Endothelial cell of umbilical vein (primary cell): ENCODE measurements around the gene FAM200C. TPM values are rescaled to one million over a fixed set of nuclear protein-coding genes. Genes with fewer than 3 reads are reported as not detected.

Experiments used
- BruUV-seq: library from RNA; stranded (reverse); fragments of 400-500 nt; replicated peaks from 2 replicates; lab custom pipeline; 2021; lab: Mats Ljungman, UMichigan
- CTCF ChIA-PET: fragments of 300-600, 350-600 bp; sonication (Branson Sonifier 250); formaldehyde crosslinking; loops from one replicate; lab custom pipeline; 2021; ENCODE audit warnings: antibody characterized with exemption, inconsistent platforms; lab: Charles Lee
- POLR2A ChIA-PET: fragments of 300-600, 350-600 bp; sonication (Branson Sonifier 250); formaldehyde crosslinking; loops from one replicate; lab custom pipeline; 2021; ENCODE audit warnings: antibody characterized with exemption, inconsistent platforms; lab: Charles Lee
- DNase-seq: peaks from one replicate; pipeline ENCODE4 v3.0.0-alpha.2; 2011; ENCODE audit warnings: low read depth, low spot score
- FAIRE-seq: peaks from 2 replicates; lab custom pipeline; 2011; peaks lifted over from hg19 to GRCh38; lab: Jason Lieb, UNC
- H2AFZ ChIP-seq: 2 replicates; pipeline ENCODE4 v1.6.0; 2012; ENCODE audit warnings: low read depth, low read length, control low read depth, inconsistent platforms
- H3K27ac ChIP-seq: 2 replicates; pipeline ENCODE4 v1.5.1; 2011; ENCODE audit warnings: low read depth, mild to moderate bottlenecking, control low read depth, low read length, moderate library complexity; ENCODE audit not compliant: insufficient read depth
- H3K27me3 ChIP-seq, 2 experiments: 2 replicates each; pipeline versions ENCODE4 v1.6.0 to v1.6.1; 2011; ENCODE audit warnings: low read length in 2 of 2, mixed read lengths in 1 of 2; ENCODE audit not compliant: control insufficient read depth in 2 of 2, insufficient read depth in 2 of 2
- H3K36me3 ChIP-seq, 2 experiments: 2 replicates in 1 of 2; 3 replicates in 1 of 2; pipeline ENCODE4 v1.5.1; 2011; ENCODE audit warnings: low read length in 2 of 2, mild to moderate bottlenecking in 1 of 2, moderate library complexity in 1 of 2; ENCODE audit not compliant: control insufficient read depth in 2 of 2, insufficient read depth in 2 of 2; ENCODE audit errors: extremely low read depth in 1 of 2
- H3K4me1 ChIP-seq: 3 replicates; pipeline ENCODE4 v1.5.1; 2011; ENCODE audit warnings: mild to moderate bottlenecking, low read length; ENCODE audit not compliant: control insufficient read depth, insufficient read depth; ENCODE audit errors: extremely low read depth
- H3K4me2 ChIP-seq: 2 replicates; pipeline ENCODE4 v1.6.1; 2011; ENCODE audit warnings: low read length, control low read depth, mixed read lengths; ENCODE audit not compliant: insufficient read depth
- H3K4me3 ChIP-seq, 3 experiments: fragments of 200-600 bp in 1 of 3; sonication (generic), shearing (Covaris generic) in 1 of 3; replicated peaks in 1 of 3; 2 replicates each; pipeline ENCODE4 v1.5.1; 2011 to 2016; ENCODE audit warnings: control low read depth in 3 of 3, low read length in 3 of 3, mild to moderate bottlenecking in 2 of 3, inconsistent platforms in 1 of 3, low read depth in 1 of 3, moderate library complexity in 1 of 3; ENCODE audit not compliant: insufficient read depth in 1 of 3
- H3K79me2 ChIP-seq: 2 replicates; pipeline ENCODE4 v1.6.0; 2012; ENCODE audit warnings: low read length, inconsistent platforms; ENCODE audit not compliant: control insufficient read depth, insufficient read depth
- H3K9ac ChIP-seq: replicated peaks from 2 replicates; pipeline ENCODE3; 2011; ENCODE audit warnings: low read length, control low read depth; ENCODE audit not compliant: insufficient read depth; ENCODE audit errors: extremely low read depth
- H3K9me1 ChIP-seq: replicated peaks from 3 replicates; pipeline ENCODE4 v1.6.0; 2011; ENCODE audit warnings: mild to moderate bottlenecking, low read length; ENCODE audit not compliant: control insufficient read depth, insufficient read depth; ENCODE audit errors: extremely low read depth
- H3K9me3 ChIP-seq: replicated peaks from 2 replicates; pipeline ENCODE4 v1.5.1; 2012; ENCODE audit warnings: low read length, inconsistent platforms; ENCODE audit not compliant: control insufficient read depth, insufficient read depth
- H4K20me1 ChIP-seq: replicated peaks from 2 replicates; pipeline ENCODE3; 2011; ENCODE audit warnings: mild to moderate bottlenecking, low read length; ENCODE audit not compliant: control insufficient read depth, insufficient read depth; ENCODE audit errors: extremely low read depth
- CTCF ChIP-seq, 2 donors: IDR thresholded peaks; 1 replicate in 1 of 2; 2 replicates in 1 of 2; pipeline ENCODE4 v1.5.1; 2011; ENCODE audit warnings: low read length in 2 of 2, mild to moderate bottlenecking in 2 of 2, moderate library complexity in 2 of 2, control low read depth in 1 of 2, inconsistent platforms in 1 of 2, low read depth in 1 of 2; ENCODE audit not compliant: insufficient read depth in 1 of 2; ENCODE audit errors: extremely low read depth in 1 of 2
- EZH2 ChIP-seq: IDR thresholded peaks from 2 replicates; pipeline ENCODE4 v1.6.1; 2012; ENCODE audit warnings: borderline replicate concordance, low read depth, mild to moderate bottlenecking, moderate library complexity, low read length, inconsistent platforms; ENCODE audit not compliant: severe bottlenecking
- FOS ChIP-seq: IDR thresholded peaks from 2 replicates; pipeline ENCODE4 v1.6.1; 2011; ENCODE audit warnings: mild to moderate bottlenecking, low read length, moderate library complexity, borderline replicate concordance; ENCODE audit not compliant: insufficient read depth
- GATA2 ChIP-seq: IDR thresholded peaks from 2 replicates; pipeline ENCODE4 v1.7.0; 2011; ENCODE audit warnings: low read depth, mild to moderate bottlenecking, moderate library complexity, mixed read lengths, low read length; ENCODE audit not compliant: insufficient read length, insufficient read depth
- JUN ChIP-seq: IDR thresholded peaks from 2 replicates; pipeline ENCODE4 v1.6.1; 2011; ENCODE audit warnings: borderline replicate concordance, low read depth; ENCODE audit not compliant: insufficient read length, insufficient read depth
- MAX ChIP-seq: IDR thresholded peaks from 2 replicates; pipeline ENCODE4 v1.6.1; 2011; ENCODE audit not compliant: insufficient read depth, insufficient read length
- MYC ChIP-seq: IDR thresholded peaks from one replicate; pipeline ENCODE4 v1.6.1; 2011; ENCODE audit warnings: mild to moderate bottlenecking, low read depth, low read length
- POLR2A ChIP-seq: IDR thresholded peaks from 2 replicates; pipeline ENCODE4 v1.6.1; 2012; ENCODE audit warnings: low read depth, mild to moderate bottlenecking, control low read depth, low read length
- POLR2AphosphoS5 ChIP-seq: IDR thresholded peaks from 2 replicates; pipeline ENCODE4 v1.6.1; 2012; ENCODE audit warnings: low read depth, mild to moderate bottlenecking, control low read depth, low read length, moderate library complexity; ENCODE audit not compliant: insufficient read depth
- dilution Hi-C: fragments of 300-500 bp; cut with MboI; formaldehyde crosslinking; loops from one replicate; pipeline ENCODE4 v1.15.0; 2019; ENCODE audit warnings: low sequenced_read_pairs; ENCODE audit not compliant: extremely low pct_ligation_motif_present
- intact Hi-C: fragments of 100-400 bp; cut with micrococcal nuclease; formaldehyde crosslinking; loops from one replicate; pipeline ENCODE4 v1.10.0; 2022
- polyA plus RNA-seq, 4 experiments: library from polyadenylated mRNA; depleted of rRNA in 3 of 4; stranded (reverse) in 3 of 4; unstranded in 1 of 4; fragments of >200 nt; gene quantifications; 2 replicates each; pipeline versions ENCODE4 v1.2.1 to v1.2.3, GENCODE V29; 2011 to 2012; ENCODE audit warnings: missing spikeins in 1 of 4
- total RNA-seq: library from RNA; stranded (reverse); gene quantifications from 2 replicates; pipeline ENCODE4 v1.2.3, GENCODE V29; 2021

The FAM200C gene
- total and polyA plus RNA-seq, 2 donors (not counting 3 experiments of a cell fraction or from before 2014, with no cell fraction given), result 0.76 to 2.7 TPM

GRCh38 chr5:160423099-160423498 lies 23.2 kb upstream of the FAM200C start:
- DNase-seq (no peak), FAIRE-seq (no peak)
- Histone ChIP-seq H3K4me2 (peak overlapping the region; percentile 86), H2AFZ (no peak overlapping the region), H3K4me1 (peaks cover 54% of the 10 kb centered on the region), H3K27ac (no peak overlapping the region), H3K4me3 (peak overlapping the region in 2 of 3 experiments; percentile 94 to 95), H3K36me3 (peaks cover 0 to 13% of the 10 kb centered on the region in 2 experiments), H3K9me1 (no peaks in the 10 kb centered on the region), H3K79me2 (peaks cover 46% of the 10 kb centered on the region), H3K9me3 (no peaks in the 10 kb centered on the region), H4K20me1 (no peaks in the 10 kb centered on the region), H3K27me3 (no peaks in the 10 kb centered on the region), H3K9ac (no peak overlapping the region)
- ChIA-PET POLR2A (interaction anchor here (0.6 kb wide), 1 partner anchor 1214 kb away, joined by 3 read pairs; no protein-coding TSS in a partner anchor), CTCF (interaction anchor here (0.6 to 5.5 kb wide), 2 partner anchors 15 to 104 kb away, joined by 4 to 54 read pairs; no protein-coding TSS in a partner anchor)
- dilution Hi-C loops (no loop called here), intact Hi-C loops (no loop called here)
- BruUV-seq, result no TSS peak
- TF ChIP-seq POLR2A (no peak), EZH2 (no peak), MYC (no peak), POLR2AphosphoS5 (no peak), JUN (no peak), CTCF (IDR thresholded peaks at IDR 0.05; ENCODE audit: extremely low read depth in 1 of 2, insufficient read depth in 1 of 2, low read depth in 1 of 2, low read length in 2 of 2) (no peak), GATA2 (no peak), MAX (no peak), FOS (no peak)
